Measurements from ENCODE around the gene HACD4. TPM values are rescaled to one million over a fixed set of nuclear protein-coding genes. Genes with fewer than 3 reads are reported as not detected.

Gene HACD4
- total and polyA plus RNA-seq, 2 of the 13 experiments (the other 11 are each of a cell fraction or from before 2014, with no cell fraction given), result not detected

DNA sequence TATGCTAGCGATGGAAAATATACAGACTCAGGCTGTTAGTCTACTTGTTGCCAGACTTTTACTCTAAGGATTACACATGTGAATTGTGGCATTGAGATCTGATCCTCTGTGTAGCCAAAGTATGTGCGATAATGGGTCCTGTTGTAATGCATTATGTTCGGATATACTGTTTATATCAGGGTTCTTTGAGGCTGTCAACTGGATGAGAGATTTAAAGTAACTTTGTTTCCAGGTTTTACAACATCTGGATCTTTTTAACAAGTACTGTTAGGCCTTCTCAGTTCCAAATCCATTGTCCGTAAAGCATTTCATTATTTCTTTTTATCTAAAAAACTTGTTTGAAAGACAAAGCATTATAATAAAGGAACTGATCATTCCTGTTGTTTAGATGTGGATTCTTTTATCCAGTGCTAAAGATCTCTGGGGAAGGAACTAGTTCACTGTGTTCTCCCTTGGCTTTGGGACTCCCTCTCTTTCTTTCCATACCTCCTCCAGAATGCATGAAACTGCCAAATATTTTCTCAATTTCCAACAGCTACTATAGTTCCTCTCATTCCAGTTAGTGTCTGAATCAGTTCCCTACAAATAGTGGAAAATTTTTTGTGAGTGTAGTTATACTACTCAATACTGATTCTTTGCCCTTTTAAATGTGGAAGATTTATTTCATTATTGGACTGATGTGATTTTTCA is 68.8 kb downstream of the HACD4 start:
- WGBS (ENCODE audit: low lambda C conversion rate), result 93% methylated on average over 4 of the region's 4 CpGs
- no peak overlapping the region for H2AFZ ChIP-seq (ENCODE audit: low read length)
- TF ChIP-seq CBX1 (IDR thresholded peaks at IDR 0.05; ENCODE audit: low read depth), result no peak
- TF ChIP-seq, protein P1, sequence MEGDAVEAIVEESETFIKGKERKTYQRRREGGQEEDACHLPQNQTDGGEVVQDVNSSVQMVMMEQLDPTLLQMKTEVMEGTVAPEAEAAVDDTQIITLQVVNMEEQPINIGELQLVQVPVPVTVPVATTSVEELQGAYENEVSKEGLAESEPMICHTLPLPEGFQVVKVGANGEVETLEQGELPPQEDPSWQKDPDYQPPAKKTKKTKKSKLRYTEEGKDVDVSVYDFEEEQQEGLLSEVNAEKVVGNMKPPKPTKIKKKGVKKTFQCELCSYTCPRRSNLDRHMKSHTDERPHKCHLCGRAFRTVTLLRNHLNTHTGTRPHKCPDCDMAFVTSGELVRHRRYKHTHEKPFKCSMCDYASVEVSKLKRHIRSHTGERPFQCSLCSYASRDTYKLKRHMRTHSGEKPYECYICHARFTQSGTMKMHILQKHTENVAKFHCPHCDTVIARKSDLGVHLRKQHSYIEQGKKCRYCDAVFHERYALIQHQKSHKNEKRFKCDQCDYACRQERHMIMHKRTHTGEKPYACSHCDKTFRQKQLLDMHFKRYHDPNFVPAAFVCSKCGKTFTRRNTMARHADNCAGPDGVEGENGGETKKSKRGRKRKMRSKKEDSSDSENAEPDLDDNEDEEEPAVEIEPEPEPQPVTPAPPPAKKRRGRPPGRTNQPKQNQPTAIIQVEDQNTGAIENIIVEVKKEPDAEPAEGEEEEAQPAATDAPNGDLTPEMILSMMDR (CRISPR knock-in tag; IDR thresholded peaks at IDR 0.05), result no peak
- TF ChIP-seq ZNF75D (CRISPR knock-in tag; IDR thresholded peaks at IDR 0.05; ENCODE audit: borderline replicate concordance), result no peak
- no peaks in the 10 kb centered on the region for H3K27me3 ChIP-seq (ENCODE audit: control insufficient read depth in 1 of 2, insufficient read depth in 2 of 2, low read length in 2 of 2)
- H3K36me3 ChIP-seq (replicated peaks in 1 of 2; ENCODE audit: control insufficient read depth in 1 of 2, insufficient read depth in 2 of 2, low read length in 2 of 2), result no peaks in the 10 kb centered on the region
- no peaks in the 10 kb centered on the region for H4K20me1 ChIP-seq (ENCODE audit: insufficient read depth, low read length)
- no peak overlapping the region for H3K27ac ChIP-seq (ENCODE audit: extremely low read length, insufficient read depth, low read length)
- CTCF ChIA-PET (ENCODE audit: low intra/inter-chr PET ratio, low total read pairs), result no interaction called here
- no peaks in the 10 kb centered on the region for H3K4me1 ChIP-seq (ENCODE audit: insufficient read depth, low read length)
- no peak for ATAC-seq
- in situ Hi-C loops (cut with HindIII; ENCODE audit: extremely low pct_ligation_motif_present, low pct_unique_long_range_greater_than_20kb) (no loop called here), intact Hi-C loops (cut with micrococcal nuclease; ENCODE audit: unreplicated experiment) (no loop called here)
- no peak overlapping the region for H3K9ac ChIP-seq (ENCODE audit: insufficient read depth, low read depth, low read length)
- DNase-seq (ENCODE audit: low spot score), result no peak
- POLR2A ChIA-PET, result no interaction called here
- no peak for FAIRE-seq
- no peaks in the 10 kb centered on the region for H3K79me2 ChIP-seq (ENCODE audit: insufficient read depth, low read length)
- no peak overlapping the region for H3K4me3 ChIP-seq (replicated peaks in 1 of 3; ENCODE audit: insufficient read depth in 1 of 3, low read depth in 2 of 3, low read length in 3 of 3)
- no peak overlapping the region for H3K4me2 ChIP-seq (ENCODE audit: low read depth, low read length)
- no peaks in the 10 kb centered on the region for H3K9me3 ChIP-seq (ENCODE audit: low read length)
- no TSS peak for BruUV-seq (replicated peaks)

DNA sequence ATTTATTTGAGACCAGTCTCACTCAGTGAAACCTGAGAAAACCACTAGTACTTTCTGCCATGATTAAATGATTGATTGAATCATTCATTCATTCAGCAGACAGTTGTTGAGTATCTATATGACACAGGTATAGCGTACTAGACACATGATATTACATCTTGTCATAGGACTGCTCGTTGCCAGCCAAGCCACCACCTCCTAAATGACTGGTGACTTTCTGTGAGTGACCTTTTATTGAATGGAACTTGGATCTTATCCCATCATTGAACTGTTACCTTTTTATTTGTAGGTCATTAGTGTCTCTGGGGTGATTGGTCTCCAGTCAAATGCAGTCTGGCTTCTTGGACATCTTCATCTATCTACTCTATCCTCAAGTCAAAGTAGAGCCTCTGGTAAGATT is 80.7 kb downstream of the HACD4 start:
- WGBS (ENCODE audit: low lambda C conversion rate), result 95% methylated on average over 2 of the region's 2 CpGs
- CTCF ChIA-PET (ENCODE audit: low intra/inter-chr PET ratio, low total read pairs), result no interaction called here
- Histone ChIP-seq H3K9ac (ENCODE audit: insufficient read depth, low read depth, low read length) (no peak overlapping the region), H2AFZ (ENCODE audit: low read length) (no peak overlapping the region), H3K27ac (ENCODE audit: extremely low read length, insufficient read depth, low read length) (no peak overlapping the region), H4K20me1 (ENCODE audit: insufficient read depth, low read length) (no peaks in the 10 kb centered on the region), H3K9me3 (ENCODE audit: low read length) (no peaks in the 10 kb centered on the region), H3K4me3 (replicated peaks in 1 of 3; ENCODE audit: insufficient read depth in 1 of 3, low read depth in 2 of 3, low read length in 3 of 3) (no peak overlapping the region), H3K36me3 (replicated peaks in 1 of 2; ENCODE audit: control insufficient read depth in 1 of 2, insufficient read depth in 2 of 2, low read length in 2 of 2) (peaks cover 2 to 15% of the 10 kb centered on the region in 2 experiments), H3K27me3 (ENCODE audit: control insufficient read depth in 1 of 2, insufficient read depth in 2 of 2, low read length in 2 of 2) (no peaks in the 10 kb centered on the region), H3K4me1 (ENCODE audit: insufficient read depth, low read length) (no peaks in the 10 kb centered on the region), H3K4me2 (ENCODE audit: low read depth, low read length) (no peak overlapping the region), H3K79me2 (ENCODE audit: insufficient read depth, low read length) (no peaks in the 10 kb centered on the region)
- BruUV-seq (replicated peaks), result no TSS peak
- POLR2A ChIA-PET, result no interaction called here
- in situ Hi-C loops (cut with HindIII; ENCODE audit: extremely low pct_ligation_motif_present, low pct_unique_long_range_greater_than_20kb), result no loop called here
- intact Hi-C loops (cut with micrococcal nuclease; ENCODE audit: unreplicated experiment), result no loop called here
- DNase-seq (ENCODE audit: low spot score), result no peak
- FAIRE-seq, result no peak
- ATAC-seq, result no peak
- TF ChIP-seq, protein P2, sequence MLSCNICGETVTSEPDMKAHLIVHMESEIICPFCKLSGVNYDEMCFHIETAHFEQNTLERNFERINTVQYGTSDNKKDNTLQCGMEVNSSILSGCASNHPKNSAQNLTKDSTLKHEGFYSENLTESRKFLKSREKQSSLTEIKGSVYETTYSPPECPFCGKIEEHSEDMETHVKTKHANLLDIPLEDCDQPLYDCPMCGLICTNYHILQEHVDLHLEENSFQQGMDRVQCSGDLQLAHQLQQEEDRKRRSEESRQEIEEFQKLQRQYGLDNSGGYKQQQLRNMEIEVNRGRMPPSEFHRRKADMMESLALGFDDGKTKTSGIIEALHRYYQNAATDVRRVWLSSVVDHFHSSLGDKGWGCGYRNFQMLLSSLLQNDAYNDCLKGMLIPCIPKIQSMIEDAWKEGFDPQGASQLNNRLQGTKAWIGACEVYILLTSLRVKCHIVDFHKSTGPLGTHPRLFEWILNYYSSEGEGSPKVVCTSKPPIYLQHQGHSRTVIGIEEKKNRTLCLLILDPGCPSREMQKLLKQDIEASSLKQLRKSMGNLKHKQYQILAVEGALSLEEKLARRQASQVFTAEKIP (CRISPR knock-in tag; IDR thresholded peaks at IDR 0.05; ENCODE audit: borderline replicate concordance), result no peak
- TF ChIP-seq SIN3A (IDR thresholded peaks at IDR 0.05; ENCODE audit: borderline replicate concordance, low read depth, low read length) (no peak), ARID2 (CRISPR knock-in tag; IDR thresholded peaks at IDR 0.05; ENCODE audit: borderline replicate concordance) (no peak), NCOA2 (CRISPR knock-in tag; IDR thresholded peaks at IDR 0.05) (no peak), FOXA1 (IDR thresholded peaks at IDR 0.05) (no peak), FOXA1 (CRISPR knock-in tag; IDR thresholded peaks at IDR 0.05) (no peak), EHMT2 (IDR thresholded peaks at IDR 0.05; ENCODE audit: borderline replicate concordance, low read depth, low read length) (no peak), SUZ12 (IDR thresholded peaks at IDR 0.05; ENCODE audit: low read depth, low read length) (no peak), RCOR2 (CRISPR knock-in tag; IDR thresholded peaks at IDR 0.05) (no peak), FOXK1 (CRISPR knock-in tag; IDR thresholded peaks at IDR 0.05; ENCODE audit: borderline replicate concordance, low read depth) (no peak), ZNF724P (CRISPR knock-in tag; IDR thresholded peaks at IDR 0.05; ENCODE audit: borderline replicate concordance) (no peak), NRL (CRISPR knock-in tag; IDR thresholded peaks at IDR 0.05; ENCODE audit: borderline replicate concordance) (no peak), CC2D1A (CRISPR knock-in tag; IDR thresholded peaks at IDR 0.05) (no peak), ZFX (CRISPR knock-in tag; IDR thresholded peaks at IDR 0.05; ENCODE audit: low read depth) (no peak)
